BE2C (cell line): Measurements from ENCODE around the gene BIRC2. TPM values are rescaled to one million over a fixed set of nuclear protein-coding genes. Genes with fewer than 3 reads are reported as not detected.
"Not testable (repeated sequence)": the region's sequence is repeated elsewhere in the genome, so short reads cannot be mapped to it uniquely, and the experiment has no call there.

Source experiments
- DNase-seq: peaks from one replicate; pipeline ENCODE4 v3.0.0-alpha.2; 2020
- H3K27me3 ChIP-seq: fragments of 250-450 bp; sonication (Bioruptor Pico); 2 replicates; pipeline ENCODE4 v1.5.1; 2020; ENCODE audit warnings: mild to moderate bottlenecking
- H3K36me3 ChIP-seq: fragments of 250-450 bp; sonication (Bioruptor Pico); 2 replicates; pipeline ENCODE4 v1.5.1; 2020; ENCODE audit warnings: mild to moderate bottlenecking
- H3K4me1 ChIP-seq: fragments of 250-450 bp; sonication (Bioruptor Pico); 2 replicates; pipeline ENCODE4 v1.5.1; 2020
- H3K4me3 ChIP-seq: 2 replicates; pipeline ENCODE4 v1.5.1; 2011; ENCODE audit warnings: low read depth, low read length
- H3K9me3 ChIP-seq: fragments of 250-450 bp; sonication (Bioruptor Pico); 2 replicates; pipeline ENCODE4 v1.5.1; 2020
- CTCF ChIP-seq: IDR thresholded peaks from 2 replicates; pipeline ENCODE4 v1.5.1; 2012; ENCODE audit warnings: mild to moderate bottlenecking, low read depth, low read length
- polyA plus RNA-seq: library from polyadenylated mRNA; unstranded; fragments of >200 nt; gene quantifications from one replicate; pipeline ENCODE4 v1.2.1, GENCODE V29; 2012; ENCODE audit warnings: low read depth, missing spikeins; ENCODE audit not compliant: insufficient read length, insufficient read depth

The BIRC2 gene
- 21.0 TPM for polyA plus RNA-seq

- DNase-seq: peak; percentile 97
- H3K36me3 ChIP-seq: peaks cover 6% of the 10 kb centered on the region; the same call in 1 of the 2 replicates
- peak; percentile 63 for TF ChIP-seq CTCF
- H3K27me3 ChIP-seq: no peaks in the 10 kb centered on the region
- H3K9me3 ChIP-seq: no peaks in the 10 kb centered on the region
- peak within 1 kb of the TSS; percentile 91 for H3K4me3 ChIP-seq
- 0 out of 2 replicates have a peak, but pooled peaks cover 3% of the 10 kb centered on the region for H3K4me1 ChIP-seq
Measured at GRCh38 chr11:102346748-102347461, at the start of gene BIRC2. BIRC2 (plus strand) TSS chr11:102347214; CDS start chr11:102349855, 2,641 bp downstream.

GRCh38 chr11:102300837-102301236 lies 46.2 kb upstream of the BIRC2 start:
- H3K36me3 ChIP-seq, H3K4me1 ChIP-seq, DNase-seq, H3K4me3 ChIP-seq, H3K27me3 ChIP-seq, H3K9me3 ChIP-seq: not testable (repeated sequence)

- no peaks in the 10 kb centered on the region for H3K9me3 ChIP-seq
- peaks cover 7% of the 10 kb centered on the region for H3K4me1 ChIP-seq
- DNase-seq: no peak
- no peaks in the 10 kb centered on the region for H3K27me3 ChIP-seq
- no peak overlapping the region for H3K4me3 ChIP-seq
- H3K36me3 ChIP-seq: no peaks in the 10 kb centered on the region
- no peak for TF ChIP-seq CTCF
Measured at GRCh38 chr11:102302241-102302640, 44.8 kb upstream of the BIRC2 start.

- H3K36me3 ChIP-seq: no peaks in the 10 kb centered on the region
- no peak for DNase-seq
- peaks cover 7% of the 10 kb centered on the region for H3K4me1 ChIP-seq
- TF ChIP-seq CTCF: no peak
- H3K9me3 ChIP-seq: no peaks in the 10 kb centered on the region
- H3K4me3 ChIP-seq: no peak overlapping the region
- H3K27me3 ChIP-seq: no peaks in the 10 kb centered on the region
Measured at GRCh38 chr11:102304686-102305085, 42.3 kb upstream of the BIRC2 start.

GRCh38 chr11:102305352-102306047 lies 41.5 kb upstream of the BIRC2 start:
- DNase-seq: no peak
- Histone ChIP-seq H3K4me1 (peaks cover 7% of the 10 kb centered on the region), H3K36me3 (no peaks in the 10 kb centered on the region), H3K9me3 (no peaks in the 10 kb centered on the region), H3K4me3 (no peak overlapping the region), H3K27me3 (no peaks in the 10 kb centered on the region)
- TF ChIP-seq CTCF: no peak

GRCh38 chr11:102306048-102306597 lies 40.9 kb upstream of the BIRC2 start:
- peaks cover 7% of the 10 kb centered on the region for H3K4me1 ChIP-seq
- H3K27me3 ChIP-seq: no peaks in the 10 kb centered on the region
- no peaks in the 10 kb centered on the region for H3K9me3 ChIP-seq
- H3K36me3 ChIP-seq: no peaks in the 10 kb centered on the region
- no peak overlapping the region for H3K4me3 ChIP-seq
- TF ChIP-seq CTCF: peak; percentile 43
- DNase-seq: no peak
